OCI-LY3 (cell line): ENCODE measurements around the gene IRAK4.
"Not testable (repeated sequence)": the region's sequence is repeated elsewhere in the genome, so short reads cannot be mapped to it uniquely, and the experiment has no call there.

Source experiments
- H2AFZ ChIP-seq: fragments of 200-600, 300-600 bp; shearing (Covaris generic); 2 replicates; pipeline ENCODE4 v1.6.0; 2014; ENCODE audit warnings: antibody characterized with exemption, low read depth, low read length
- H3K27ac ChIP-seq: fragments of 200-600, 300-600 bp; sonication (generic); 2 replicates; pipeline ENCODE4 v1.5.1; 2014; ENCODE audit warnings: mild to moderate bottlenecking, low read length, moderate library complexity, mixed read lengths
- H3K27me3 ChIP-seq: fragments of 200-600, 300-600 bp; sonication (generic); 2 replicates; pipeline ENCODE4 v1.6.1; 2014; ENCODE audit warnings: low read depth, low read length, mixed read lengths
- H3K36me3 ChIP-seq: fragments of 200-600, 300-600 bp; sonication (generic); replicated peaks from 2 replicates; pipeline ENCODE3; 2014; ENCODE audit warnings: low read depth, low read length, mixed read lengths
- H3K4me1 ChIP-seq: fragments of 300-600, 200-600 bp; sonication (generic); 2 replicates; pipeline ENCODE4 v1.6.1; 2014; ENCODE audit warnings: low read length, mixed read lengths
- H3K4me2 ChIP-seq: fragments of 200-600, 300-600 bp; sonication (generic); 2 replicates; pipeline ENCODE4 v1.6.1; 2014; ENCODE audit warnings: low read length, mixed read lengths
- H3K4me3 ChIP-seq: fragments of 300-600, 200-600 bp; sonication (generic); 2 replicates; pipeline ENCODE4 v1.5.1; 2014; ENCODE audit warnings: antibody characterized with exemption, mild to moderate bottlenecking, low read length, moderate library complexity
- H3K79me2 ChIP-seq: fragments of 300-600, 200-600 bp; shearing (Covaris generic); 2 replicates; pipeline ENCODE4 v1.6.1; 2014; ENCODE audit warnings: mild to moderate bottlenecking, low read length, mixed read lengths
- H3K9ac ChIP-seq: fragments of 300-600, 200-600 bp; shearing (Covaris generic); 2 replicates; pipeline ENCODE4 v1.6.0; 2014; ENCODE audit warnings: mild to moderate bottlenecking, low read length, moderate library complexity
- H3K9me3 ChIP-seq: fragments of 200-600, 300-600 bp; shearing (Covaris generic); 2 replicates; pipeline ENCODE4 v1.6.1; 2014; ENCODE audit warnings: low read length, mixed read lengths; ENCODE audit not compliant: insufficient read depth
- H4K20me1 ChIP-seq: fragments of 200-600, 300-600 bp; sonication (generic); 2 replicates; pipeline ENCODE4 v1.6.1; 2016; ENCODE audit warnings: low read length, mixed read lengths; ENCODE audit not compliant: insufficient read depth
- CTCF ChIP-seq: fragments of 200-600, 300-600 bp; sonication (generic); IDR thresholded peaks from 2 replicates; pipeline ENCODE4 v1.5.1; 2014; ENCODE audit warnings: antibody characterized with exemption, low read length, low read depth
- EZH2phosphoT487 ChIP-seq: fragments of 200-600 bp; shearing (Covaris generic); IDR thresholded peaks from 2 replicates; pipeline ENCODE4 v1.6.1; 2018; ENCODE audit warnings: antibody characterized with exemption, mixed run types, low read depth

The IRAK4 gene

GRCh38 chr12:43744826-43745225 lies 13.9 kb upstream of the IRAK4 start:
- Histone ChIP-seq H3K4me3 (no peak overlapping the region), H3K4me1 (peaks cover 4% of the 10 kb centered on the region; the same call in 1 of the 2 replicates), H3K36me3 (peaks cover 19% of the 10 kb centered on the region), H2AFZ (no peak overlapping the region), H3K4me2 (no peak overlapping the region), H3K27ac (no peak overlapping the region), H4K20me1 (no peaks in the 10 kb centered on the region), H3K9me3 (no peaks in the 10 kb centered on the region), H3K27me3 (no peaks in the 10 kb centered on the region), H3K9ac (no peak overlapping the region), H3K79me2 (no peaks in the 10 kb centered on the region)
- TF ChIP-seq CTCF = no peak
- no peak for TF ChIP-seq EZH2phosphoT487

- H3K9ac ChIP-seq = no peak overlapping the region
- H3K27me3 ChIP-seq = no peaks in the 10 kb centered on the region
- H3K79me2 ChIP-seq = peaks cover 3% of the 10 kb centered on the region; the same call in 1 of the 2 replicates
- H3K36me3 ChIP-seq = peaks cover 31% of the 10 kb centered on the region
- no peaks in the 10 kb centered on the region for H3K9me3 ChIP-seq
- no peak overlapping the region for H3K4me2 ChIP-seq
- no peaks in the 10 kb centered on the region for H4K20me1 ChIP-seq
- H3K4me3 ChIP-seq = no peak overlapping the region
- TF ChIP-seq EZH2phosphoT487 (no peak), CTCF (no peak)
- H3K4me1 ChIP-seq = no peaks in the 10 kb centered on the region
- no peak overlapping the region for H3K27ac ChIP-seq
- no peak overlapping the region for H2AFZ ChIP-seq
These were observed 9.7 kb upstream of the IRAK4 start for GRCh38 chr12:43749016-43749415.

- Histone ChIP-seq H3K36me3 (peaks cover 37% of the 10 kb centered on the region), H3K4me3 (no peak overlapping the region), H3K27me3 (no peaks in the 10 kb centered on the region), H3K4me2 (no peak overlapping the region), H4K20me1 (no peaks in the 10 kb centered on the region), H3K79me2 (peaks cover 3% of the 10 kb centered on the region; the same call in 1 of the 2 replicates), H3K27ac (no peak overlapping the region), H2AFZ (no peak overlapping the region), H3K9ac (no peak overlapping the region), H3K4me1 (no peaks in the 10 kb centered on the region), H3K9me3 (no peaks in the 10 kb centered on the region)
- TF ChIP-seq CTCF = no peak
- TF ChIP-seq EZH2phosphoT487 = no peak
These were observed 7.9 kb upstream of the IRAK4 start for GRCh38 chr12:43750814-43751213.

- not testable (repeated sequence) for H3K27me3 ChIP-seq, H3K4me1 ChIP-seq, H3K79me2 ChIP-seq, H2AFZ ChIP-seq, H3K4me2 ChIP-seq, H3K9me3 ChIP-seq, H3K27ac ChIP-seq, H3K4me3 ChIP-seq, H4K20me1 ChIP-seq, H3K9ac ChIP-seq
- peaks cover 38% of the 10 kb centered on the region for H3K36me3 ChIP-seq
These were observed 7.4 kb upstream of the IRAK4 start for GRCh38 chr12:43751360-43751759.

- no peaks in the 10 kb centered on the region for H3K27me3 ChIP-seq
- H3K79me2 ChIP-seq = peaks cover 24% of the 10 kb centered on the region
- peaks cover 38% of the 10 kb centered on the region for H3K36me3 ChIP-seq
- H3K4me1 ChIP-seq = peaks cover 7% of the 10 kb centered on the region
- no peak overlapping the region for H3K27ac ChIP-seq
- H3K4me3 ChIP-seq = no peak overlapping the region
- no peak for TF ChIP-seq CTCF
- no peak for TF ChIP-seq EZH2phosphoT487
- H3K9ac ChIP-seq = no peak overlapping the region
- no peak overlapping the region for H2AFZ ChIP-seq
- no peak overlapping the region for H3K4me2 ChIP-seq
- no peaks in the 10 kb centered on the region for H3K9me3 ChIP-seq
- no peaks in the 10 kb centered on the region for H4K20me1 ChIP-seq
These were observed 4.7 kb upstream of the IRAK4 start for GRCh38 chr12:43754015-43754414.
